VCaP (cell line): ENCODE results near the gene CLECL1.

Source experiments
- H3K27ac ChIP-seq: fragments of 450-650 bp; 2 replicates; pipeline ENCODE4 v1.5.1; 2017
- TF ChIP-seq, protein P1 (sequence below): fragments of 450-650 bp; conservative IDR thresholded peaks from 2 replicates; pipeline ENCODE4 v1.5.1; 2017; ENCODE audit warnings: mild to moderate bottlenecking, moderate library complexity

The CLECL1 gene

DNA sequence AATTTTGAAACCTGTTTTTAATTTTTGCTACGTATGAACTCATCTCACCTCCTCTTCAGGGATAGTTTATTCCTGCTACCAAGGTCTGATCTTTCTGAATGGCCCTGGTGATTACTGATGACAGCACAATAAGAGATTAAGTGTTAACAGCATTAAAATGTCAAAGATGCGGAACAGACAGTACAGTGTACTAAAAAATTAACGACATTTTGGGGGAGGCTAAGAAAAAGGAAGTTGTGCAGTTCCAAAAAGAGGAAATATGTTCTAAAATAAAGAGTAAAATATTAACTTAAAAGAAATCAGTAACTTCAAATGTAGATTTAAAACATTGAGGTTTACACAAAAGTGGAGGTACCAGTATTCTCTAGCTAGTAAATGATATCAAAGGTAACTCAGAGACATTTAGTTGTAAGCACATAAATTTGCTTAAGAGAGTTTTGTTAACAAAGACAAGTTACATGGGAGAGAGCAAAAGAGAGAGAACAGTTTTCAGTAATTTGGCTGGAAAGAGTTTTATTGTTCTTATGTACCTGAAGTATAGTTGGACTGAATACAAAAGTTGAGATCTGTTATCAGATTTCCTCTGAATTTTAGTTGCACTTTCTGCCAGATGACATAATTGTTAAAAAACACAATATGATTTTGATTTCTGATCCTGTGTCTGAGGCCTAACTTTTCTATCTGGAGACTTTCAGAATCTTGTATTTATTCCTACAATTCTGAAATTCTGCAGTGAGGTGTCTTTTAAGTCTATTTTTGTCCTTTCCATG lies 4.2 kb upstream of the CLECL1 start:
- TF ChIP-seq, protein P1, sequence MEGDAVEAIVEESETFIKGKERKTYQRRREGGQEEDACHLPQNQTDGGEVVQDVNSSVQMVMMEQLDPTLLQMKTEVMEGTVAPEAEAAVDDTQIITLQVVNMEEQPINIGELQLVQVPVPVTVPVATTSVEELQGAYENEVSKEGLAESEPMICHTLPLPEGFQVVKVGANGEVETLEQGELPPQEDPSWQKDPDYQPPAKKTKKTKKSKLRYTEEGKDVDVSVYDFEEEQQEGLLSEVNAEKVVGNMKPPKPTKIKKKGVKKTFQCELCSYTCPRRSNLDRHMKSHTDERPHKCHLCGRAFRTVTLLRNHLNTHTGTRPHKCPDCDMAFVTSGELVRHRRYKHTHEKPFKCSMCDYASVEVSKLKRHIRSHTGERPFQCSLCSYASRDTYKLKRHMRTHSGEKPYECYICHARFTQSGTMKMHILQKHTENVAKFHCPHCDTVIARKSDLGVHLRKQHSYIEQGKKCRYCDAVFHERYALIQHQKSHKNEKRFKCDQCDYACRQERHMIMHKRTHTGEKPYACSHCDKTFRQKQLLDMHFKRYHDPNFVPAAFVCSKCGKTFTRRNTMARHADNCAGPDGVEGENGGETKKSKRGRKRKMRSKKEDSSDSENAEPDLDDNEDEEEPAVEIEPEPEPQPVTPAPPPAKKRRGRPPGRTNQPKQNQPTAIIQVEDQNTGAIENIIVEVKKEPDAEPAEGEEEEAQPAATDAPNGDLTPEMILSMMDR = no peak

DNA sequence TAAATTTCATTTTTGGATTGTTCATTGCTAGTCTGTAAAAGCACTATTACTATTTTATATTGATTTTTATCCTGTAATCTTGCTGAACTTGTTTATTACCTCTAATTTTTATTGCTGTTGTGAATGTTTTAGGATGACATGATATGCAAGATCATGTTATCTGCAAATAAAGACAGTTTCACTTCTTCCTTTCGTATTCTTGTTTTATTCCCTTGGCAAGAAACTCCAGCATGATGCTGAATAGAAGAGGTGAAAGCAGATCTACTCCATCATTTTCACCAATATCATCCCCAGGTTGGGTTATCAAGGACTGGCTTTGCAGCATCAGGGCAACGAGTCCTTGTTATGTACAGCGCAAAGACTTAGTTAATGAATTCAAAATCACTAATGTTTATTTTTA lies 2.7 kb upstream of the CLECL1 start:
- TF ChIP-seq, protein P1 = no peak

More for the DNA sequence above, 4.2 kb upstream of the CLECL1 start:
- no peak overlapping the region for H3K27ac ChIP-seq

DNA sequence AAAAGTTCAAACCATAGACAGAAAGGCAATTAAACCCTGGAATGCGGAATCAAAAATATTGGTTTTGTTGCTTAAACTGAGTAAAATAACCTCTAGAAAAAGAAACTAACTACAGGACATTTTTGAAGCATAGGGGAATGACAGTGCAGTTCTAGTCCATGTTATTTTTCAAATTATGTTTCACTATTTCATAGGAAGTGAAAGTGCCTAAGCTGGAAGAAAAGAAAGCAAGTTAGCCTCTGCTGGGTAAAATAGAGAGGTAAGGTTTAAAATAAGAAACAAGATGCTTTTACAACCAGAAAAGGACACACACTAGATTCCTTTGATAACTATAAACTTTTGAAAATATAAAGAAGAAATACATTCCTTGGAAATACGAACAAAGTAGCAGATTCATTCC lies 1.1 kb downstream of the CLECL1 start:
- no peak overlapping the region for H3K27ac ChIP-seq
- TF ChIP-seq, protein P1 = no peak

More for the DNA sequence above, 2.7 kb upstream of the CLECL1 start:
- H3K27ac ChIP-seq = no peak overlapping the region

GRCh38 chr12:9731393-9731792 lies 1.5 kb downstream of the CLECL1 start:
- H3K27ac ChIP-seq = no peak overlapping the region
- TF ChIP-seq, protein P1 = no peak

- TF ChIP-seq, protein P1 = no peak
- H3K27ac ChIP-seq = no peak overlapping the region
Observed at GRCh38 chr12:9730591-9730990, 2.3 kb downstream of the CLECL1 start.

GRCh38 chr12:9730011-9730410 lies 2.9 kb downstream of the CLECL1 start:
- TF ChIP-seq, protein P1 = no peak
- H3K27ac ChIP-seq = no peak overlapping the region

GRCh38 chr12:9729082-9729481 lies 3.8 kb downstream of the CLECL1 start:
- TF ChIP-seq, protein P1 = no peak
- H3K27ac ChIP-seq = no peak overlapping the region
